Activated CD8-positive, alpha-beta memory T cell treated with anti-CD3 and anti-CD28 coated beads, Interleukin-2, amount 50 U/mL, for 24 hours (primary cell): ENCODE data around the gene RRP36.
"Not testable (repeated sequence)": the region's sequence is repeated elsewhere in the genome, so short reads cannot be mapped to it uniquely, and the experiment has no call there.

Source experiments
- DNase-seq: peaks from one replicate; pipeline ENCODE4 v3.0.0-alpha.2; 2020; ENCODE audit errors: extremely low read depth

RRP36 gene

DNA sequence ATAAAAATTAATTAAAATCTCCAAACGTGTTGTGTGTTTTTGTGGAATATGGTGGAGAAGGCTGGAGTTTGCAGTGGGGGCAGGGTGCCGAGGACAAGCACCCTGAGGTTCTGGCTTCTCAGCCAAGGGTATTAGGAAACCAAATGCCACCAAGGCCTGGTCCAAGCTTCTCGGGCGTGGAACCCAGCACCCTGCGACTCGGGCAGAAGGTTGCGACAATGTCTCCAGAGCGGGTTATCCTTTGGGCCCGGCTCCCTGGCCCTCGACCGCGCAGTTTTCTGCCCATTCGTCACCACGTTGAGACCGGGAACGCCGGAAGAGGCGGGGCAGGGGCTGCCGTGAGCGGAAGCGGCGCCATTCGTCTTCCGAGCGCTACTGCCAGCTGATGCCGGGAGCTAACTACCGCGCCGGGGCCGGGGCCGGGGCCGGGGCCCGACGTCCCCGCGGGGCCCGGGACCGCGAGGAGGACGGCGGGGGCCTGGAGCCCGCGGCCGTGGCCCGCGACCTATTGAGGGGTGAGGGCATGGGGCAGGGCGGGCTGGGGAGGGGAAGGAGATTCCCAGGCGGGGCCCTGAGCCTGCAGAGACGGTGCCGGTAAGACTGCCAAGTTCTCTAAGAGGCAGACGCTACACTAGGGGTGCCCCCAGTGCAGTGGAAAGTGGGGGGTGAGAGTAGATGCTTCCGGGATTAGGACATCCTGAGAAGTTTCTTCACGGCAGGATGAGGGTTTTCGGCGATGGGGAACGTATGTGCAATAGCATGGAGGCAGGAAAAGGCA, at the start of gene RRP36:
Gene RRP36, plus strand, starts transcription at position 354 of the 778 bp plus-strand sequence. Its CDS starts 32 bp downstream, at position 386.
- no peak for DNase-seq

- no peak for DNase-seq
Measured at GRCh38 chr6:42971746-42972327, 49.6 kb upstream of the RRP36 start.

DNA sequence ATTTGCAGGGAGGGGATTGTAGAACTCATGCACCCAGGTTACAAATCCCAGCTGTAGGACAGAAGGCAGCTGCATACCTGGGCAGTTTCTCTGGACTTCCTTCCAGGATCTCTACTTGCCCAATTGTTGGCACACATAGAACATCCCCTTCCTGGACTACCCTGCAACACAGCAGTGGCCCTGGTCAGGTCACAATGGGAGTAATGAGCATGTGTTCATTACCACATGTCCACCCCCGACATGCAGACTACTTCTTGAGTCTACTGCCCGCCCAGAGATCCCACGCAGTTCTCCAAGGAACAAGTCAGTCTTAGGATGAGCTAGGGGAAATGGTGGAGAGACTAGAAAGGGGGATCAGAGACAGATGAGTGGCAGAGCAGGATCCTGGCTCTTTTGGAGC, 47.5 kb upstream of the RRP36 start:
- DNase-seq, result no peak

GRCh38 chr6:42974919-42975505, 46.4 kb upstream of the RRP36 start:
- no peak for DNase-seq

- no peak for DNase-seq
Measured at GRCh38 chr6:42978487-42978838, 43.0 kb upstream of the RRP36 start.

- DNase-seq, result peak; percentile 89
Measured at GRCh38 chr6:42978839-42979522, 42.4 kb upstream of the RRP36 start, which contains the start of gene PEX6. Gene PEX6 (minus strand): TSS chr6:42979181. CDS start chr6:42979150, 31 bp downstream.

DNA sequence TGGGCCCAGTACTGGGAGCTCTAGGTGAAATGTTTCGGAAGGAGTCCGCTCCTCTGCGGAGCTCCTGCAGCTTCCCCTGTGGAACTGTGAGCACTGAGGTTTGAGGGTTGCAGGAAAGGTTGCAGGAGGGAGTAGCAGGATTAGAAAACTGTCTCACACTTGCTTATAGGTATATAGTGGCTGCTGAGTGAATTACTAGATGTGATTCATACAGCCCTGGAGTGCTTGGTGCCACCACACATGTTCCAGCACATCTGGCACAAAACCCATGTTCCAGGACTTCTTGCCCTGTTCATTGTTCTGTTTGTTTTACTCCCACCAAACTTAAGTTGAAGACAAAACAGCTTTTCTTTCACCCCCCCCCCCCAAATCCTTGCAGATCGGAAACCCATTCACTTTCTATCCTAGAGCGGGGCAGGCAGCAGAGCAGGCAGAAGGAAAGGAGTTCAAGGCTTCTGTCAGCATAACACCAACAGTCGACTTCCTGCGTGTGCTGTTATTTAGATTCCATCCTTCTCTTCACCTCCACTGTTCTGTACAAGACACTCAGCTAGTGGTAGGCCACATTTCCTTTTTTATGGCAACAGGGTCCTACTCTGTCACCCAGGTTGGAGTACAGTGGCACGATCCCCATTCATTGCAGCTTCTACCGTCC, 41.8 kb upstream of the RRP36 start:
- no peak for DNase-seq

DNA sequence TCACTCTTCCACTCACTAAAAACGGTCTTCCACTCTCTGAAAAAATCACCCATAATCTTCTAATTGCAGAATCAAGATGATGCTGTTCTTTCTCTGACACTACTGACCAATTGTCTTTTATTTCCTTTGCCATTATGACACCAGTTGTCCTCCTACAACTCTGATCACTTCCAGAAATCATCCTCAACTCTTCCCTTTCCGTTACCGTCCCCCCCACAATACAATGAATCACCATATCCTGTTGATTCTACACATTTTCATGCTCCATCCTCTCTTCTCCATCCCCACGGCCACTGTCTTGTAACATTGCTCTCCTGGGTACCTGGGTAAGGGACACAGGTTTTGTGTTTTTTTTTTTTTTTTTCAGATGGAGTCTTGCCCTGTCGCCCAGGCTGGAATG, 39.6 kb upstream of the RRP36 start:
- no peak for DNase-seq

GRCh38 chr6:42984001-42984923, 37.2 kb upstream of the RRP36 start, which contains the start of gene PPP2R5D:
Gene PPP2R5D (plus strand): TSS chr6:42984570. CDS start chr6:42984678, 108 bp downstream.
- DNase-seq, result peak; percentile 94

GRCh38 chr6:42984924-42985475, 36.4 kb upstream of the RRP36 start:
- DNase-seq, result no peak

- DNase-seq, result no peak
Measured at GRCh38 chr6:42987533-42988451, 33.6 kb upstream of the RRP36 start.

DNA sequence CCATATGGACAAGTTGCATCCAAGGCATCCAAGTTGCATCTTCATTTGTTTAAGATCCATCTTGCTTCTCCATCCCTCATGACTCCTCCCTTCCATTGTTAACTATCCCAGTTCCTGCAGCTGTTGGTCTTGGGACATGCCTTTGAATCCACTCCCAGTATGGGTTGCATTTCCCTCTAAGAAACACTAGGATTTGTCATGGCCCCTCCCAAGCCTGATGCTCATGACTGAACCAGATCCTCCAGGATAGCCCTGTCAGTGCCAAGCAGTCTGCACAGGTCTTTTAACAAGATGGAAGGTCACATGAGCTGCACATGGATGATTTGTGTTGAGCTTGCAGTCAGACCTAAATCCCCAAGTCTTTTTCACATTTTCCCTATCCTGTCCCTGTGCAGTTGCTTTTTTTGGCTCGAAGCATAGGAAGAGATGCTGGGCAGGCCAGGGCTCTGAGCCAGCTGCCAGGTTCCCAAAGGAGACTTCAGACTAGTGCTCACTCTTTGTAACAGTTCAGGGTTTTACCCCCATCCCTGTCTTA, 32.9 kb upstream of the RRP36 start:
- DNase-seq, result no peak

GRCh38 chr6:42989923-42990322, 31.5 kb upstream of the RRP36 start:
- DNase-seq, result no peak

DNA sequence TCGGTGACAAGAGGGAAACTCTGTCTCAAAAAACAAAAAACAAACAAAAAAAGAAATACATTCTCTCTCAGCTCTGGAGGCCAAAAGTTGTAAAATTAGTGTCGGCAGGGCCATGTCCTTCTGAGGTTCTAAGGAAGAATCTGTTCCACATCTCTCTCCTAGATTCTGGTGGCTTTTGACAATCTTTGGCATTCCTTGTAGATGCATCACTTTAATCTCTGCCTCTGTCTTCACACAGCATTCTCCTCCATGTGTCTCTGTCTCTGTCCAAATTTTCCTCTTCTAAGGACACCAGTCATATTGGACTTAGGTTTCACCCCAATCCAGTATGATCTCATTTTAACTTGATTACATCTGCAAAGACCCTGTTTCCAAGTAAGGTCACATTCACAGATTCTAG, 28.0 kb upstream of the RRP36 start:
- DNase-seq, result no peak

DNA sequence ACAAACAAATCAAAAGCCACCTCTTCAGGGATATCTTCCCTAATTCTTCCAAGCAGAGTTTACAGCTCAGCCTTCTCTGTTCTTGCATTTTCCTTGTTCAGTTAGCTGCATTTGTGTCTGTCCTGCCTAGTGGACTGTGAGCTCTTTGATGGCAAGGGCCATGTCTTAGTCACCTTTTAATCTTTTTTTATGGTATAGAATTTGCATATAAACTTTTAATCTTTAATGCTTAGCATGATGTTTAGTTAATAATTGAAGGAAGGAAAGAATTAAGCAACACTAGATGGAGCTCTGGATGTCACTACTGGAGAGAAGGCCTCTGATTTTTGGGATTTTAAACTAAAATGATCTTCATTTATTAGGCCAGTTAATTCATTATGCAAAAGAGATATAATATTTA, 24.9 kb upstream of the RRP36 start:
- DNase-seq, result no peak

DNA sequence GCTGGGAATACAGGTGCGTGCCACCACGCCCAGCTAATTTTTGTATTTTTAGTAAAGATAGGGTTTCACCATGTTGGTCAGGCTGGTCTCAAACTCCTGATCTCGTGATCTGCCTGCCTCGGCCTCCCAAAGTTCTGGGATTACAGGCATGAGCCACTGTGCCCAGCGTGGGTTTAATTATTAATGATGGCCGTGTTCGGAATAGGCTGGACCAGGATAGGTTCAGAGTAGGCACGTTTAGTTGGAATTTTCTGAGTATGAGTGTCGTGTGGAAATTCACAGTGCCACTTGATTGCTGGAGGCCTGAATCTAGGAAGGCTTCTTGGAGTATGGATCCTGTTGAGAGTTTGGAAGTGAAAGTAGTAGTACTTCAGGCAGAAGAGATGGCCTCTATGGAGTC, 23.2 kb upstream of the RRP36 start:
- not testable (repeated sequence) for DNase-seq

DNA sequence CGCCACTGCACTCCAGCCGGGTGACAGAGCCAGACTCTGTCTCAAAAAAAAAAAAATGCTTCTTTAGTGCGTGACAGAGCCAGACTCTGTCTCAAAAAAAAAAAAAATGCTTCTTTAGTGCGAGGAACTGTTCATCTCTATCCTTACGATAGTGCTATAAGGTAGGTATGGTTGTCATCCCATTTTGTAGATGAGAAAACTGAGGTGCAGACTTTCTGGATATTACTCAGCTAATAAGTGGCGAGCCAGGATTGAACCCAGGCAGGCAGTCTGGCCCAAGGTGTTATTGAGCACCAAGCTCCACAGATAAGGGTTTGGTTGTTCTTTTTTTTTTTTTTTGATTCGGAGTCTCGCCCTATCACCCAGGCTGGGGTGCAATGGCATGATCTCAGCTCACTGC, 19.6 kb upstream of the RRP36 start:
- DNase-seq, result no peak

- no peak for DNase-seq
Measured at GRCh38 chr6:43005844-43006243, 15.6 kb upstream of the RRP36 start.

GRCh38 chr6:43006251-43006650, 15.2 kb upstream of the RRP36 start:
- no peak for DNase-seq
